Hematopoietic multipotent progenitor cell treated with erythropoietin and hydrocortisone succinate and interleukin-3 and kit ligand, for 15 days (in vitro differentiated cells): Measurements from ENCODE around the gene MIB2.

Experiments
- DNase-seq: peaks from one replicate; pipeline ENCODE4 v3.0.0-alpha.2; 2015; ENCODE audit warnings: low spot score

Gene MIB2

DNA sequence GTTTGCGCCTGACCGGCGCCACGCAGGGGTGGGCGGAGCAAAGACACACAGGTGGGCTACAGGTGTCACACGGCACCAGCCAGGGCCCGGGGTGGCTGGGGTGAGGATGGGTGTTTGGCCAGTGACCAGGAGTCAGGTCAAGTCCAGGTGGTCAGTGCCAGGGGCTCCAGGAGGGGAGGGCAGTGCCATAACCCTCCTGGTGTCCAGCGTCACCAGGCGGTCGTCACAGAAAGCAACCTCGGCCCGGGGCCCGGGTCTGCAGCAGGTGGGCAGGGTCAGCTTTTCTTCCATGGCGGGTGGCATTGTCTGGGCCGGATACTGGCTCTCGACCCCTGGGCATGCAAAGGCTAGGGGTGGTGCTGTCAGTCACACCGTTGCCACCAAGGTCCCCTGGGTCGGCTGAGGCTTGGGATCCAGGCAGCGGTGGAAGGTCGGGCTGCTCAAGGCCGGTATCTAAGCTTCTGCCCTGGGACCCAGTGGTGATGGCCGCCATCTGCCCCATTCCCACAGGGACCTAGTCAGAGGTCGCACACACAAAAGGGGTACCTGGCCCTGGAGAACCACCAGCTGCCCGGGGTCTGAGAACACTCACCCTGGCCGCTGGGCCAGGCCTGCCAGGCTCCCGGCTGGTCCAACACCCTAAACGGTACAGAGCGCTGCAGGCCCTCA lies 17.1 kb upstream of the MIB2 start:
- DNase-seq, result no peak

DNA sequence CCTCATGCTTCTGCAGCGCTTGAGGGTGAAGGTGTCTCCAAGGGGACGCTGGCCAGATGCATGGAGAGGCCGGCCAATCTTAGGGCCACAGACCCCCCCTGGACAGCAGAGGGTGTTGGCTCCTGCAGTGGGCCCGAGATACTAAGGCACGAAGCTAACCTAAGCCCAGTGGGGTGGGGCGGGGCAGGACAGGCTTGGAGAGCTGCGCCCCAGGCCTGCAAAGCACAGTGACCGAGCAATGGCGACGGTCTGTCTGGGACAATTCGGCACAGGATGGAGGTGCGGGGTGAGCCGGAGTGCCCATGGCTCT lies 16.6 kb upstream of the MIB2 start:
- no peak for DNase-seq

DNA sequence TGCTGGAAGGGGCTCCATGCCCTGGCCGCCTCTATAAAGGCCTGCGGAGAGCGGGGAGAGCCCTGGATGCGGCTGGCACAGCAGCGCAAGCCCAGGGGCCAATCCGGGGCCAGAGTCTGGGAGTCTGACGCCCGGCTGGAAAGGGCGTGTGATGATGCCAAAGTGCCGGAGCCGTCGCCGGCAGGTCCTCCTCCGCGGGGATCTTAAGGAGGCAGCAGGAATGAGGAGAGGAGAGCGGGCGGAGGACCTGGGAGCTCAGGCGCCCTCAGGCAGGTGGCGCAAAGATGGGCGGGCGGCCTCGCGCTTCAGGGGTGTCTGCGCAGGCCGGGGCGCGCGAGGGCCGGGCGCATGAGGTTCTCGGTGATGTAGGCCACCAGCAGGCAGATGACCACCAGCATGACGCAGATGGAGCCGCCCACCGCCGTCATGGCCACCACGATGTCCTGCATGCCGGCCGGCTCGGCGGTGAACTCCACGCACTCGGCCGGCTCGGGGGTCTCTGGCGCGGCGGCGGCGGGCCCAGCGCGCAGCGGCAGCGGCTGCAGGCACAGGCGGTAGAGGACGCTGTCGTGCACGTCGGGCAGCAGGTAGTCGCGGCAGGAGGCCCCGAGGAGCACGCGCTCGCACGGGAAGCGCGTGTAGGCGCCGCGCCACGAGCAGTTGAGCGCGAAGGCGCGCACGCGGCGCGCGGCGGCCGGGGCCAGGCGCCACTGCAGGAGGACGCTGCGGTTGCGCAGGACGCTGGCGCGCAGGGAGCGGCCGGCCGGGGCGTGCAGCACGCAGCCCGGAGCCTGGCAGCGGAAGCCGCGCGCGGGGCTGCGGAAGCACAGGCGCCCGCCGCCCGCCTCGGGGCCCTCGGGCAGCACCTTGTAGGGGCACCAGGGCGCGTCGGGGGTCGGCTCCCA lies 16.0 kb upstream of the MIB2 start:
- no peak for DNase-seq

DNA sequence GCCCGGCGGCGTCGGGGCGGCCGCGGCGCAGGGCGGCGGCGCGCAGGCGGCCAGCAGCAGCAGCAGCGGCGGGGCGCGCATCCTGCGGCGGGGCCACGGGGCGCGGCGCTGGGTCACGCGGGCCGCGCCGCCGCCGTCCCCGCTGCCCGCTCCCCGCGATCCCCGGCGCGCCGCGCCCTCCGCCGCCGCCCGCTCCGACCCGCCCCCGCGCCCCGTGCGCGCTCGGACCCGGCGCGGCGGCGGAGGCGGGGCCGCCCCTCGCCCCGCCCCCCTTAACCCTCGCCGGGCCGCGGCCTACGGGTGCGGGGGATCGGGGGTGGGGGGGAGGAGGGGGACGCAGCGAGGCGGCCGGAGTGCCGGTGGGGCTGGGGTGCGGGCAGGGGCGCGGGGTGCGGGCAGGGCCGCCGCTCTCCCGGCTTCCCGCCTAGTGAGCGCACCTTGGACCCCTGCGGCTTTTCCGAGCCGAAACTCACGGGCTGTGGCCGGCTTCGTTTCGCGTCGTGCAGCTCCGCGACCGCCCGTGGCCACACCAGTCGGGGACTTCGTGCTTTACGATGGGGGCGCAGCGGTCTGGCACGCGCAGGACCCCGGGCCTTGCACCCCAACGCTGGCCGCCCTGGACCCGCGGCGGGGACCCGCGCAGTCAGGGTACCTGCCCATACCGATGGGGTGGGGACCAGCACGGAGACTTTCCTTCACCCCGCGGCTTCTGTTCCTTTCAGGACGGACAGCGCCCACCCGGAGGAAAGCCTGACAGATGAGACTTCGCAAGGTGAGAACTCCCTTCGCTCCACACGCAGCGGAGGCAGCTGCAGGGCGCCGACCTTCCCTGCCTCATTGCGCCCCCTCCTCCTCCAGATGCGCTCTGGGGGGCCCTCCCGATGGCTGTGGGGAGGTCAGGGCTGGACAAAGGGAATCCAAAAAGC lies 15.1 kb upstream of the MIB2 start, which contains the start of gene FNDC10:
FNDC10 (minus strand) TSS at position 201 of the 926 bp plus-strand sequence; CDS start at position 81, 120 bp downstream.
- no peak for DNase-seq

DNA sequence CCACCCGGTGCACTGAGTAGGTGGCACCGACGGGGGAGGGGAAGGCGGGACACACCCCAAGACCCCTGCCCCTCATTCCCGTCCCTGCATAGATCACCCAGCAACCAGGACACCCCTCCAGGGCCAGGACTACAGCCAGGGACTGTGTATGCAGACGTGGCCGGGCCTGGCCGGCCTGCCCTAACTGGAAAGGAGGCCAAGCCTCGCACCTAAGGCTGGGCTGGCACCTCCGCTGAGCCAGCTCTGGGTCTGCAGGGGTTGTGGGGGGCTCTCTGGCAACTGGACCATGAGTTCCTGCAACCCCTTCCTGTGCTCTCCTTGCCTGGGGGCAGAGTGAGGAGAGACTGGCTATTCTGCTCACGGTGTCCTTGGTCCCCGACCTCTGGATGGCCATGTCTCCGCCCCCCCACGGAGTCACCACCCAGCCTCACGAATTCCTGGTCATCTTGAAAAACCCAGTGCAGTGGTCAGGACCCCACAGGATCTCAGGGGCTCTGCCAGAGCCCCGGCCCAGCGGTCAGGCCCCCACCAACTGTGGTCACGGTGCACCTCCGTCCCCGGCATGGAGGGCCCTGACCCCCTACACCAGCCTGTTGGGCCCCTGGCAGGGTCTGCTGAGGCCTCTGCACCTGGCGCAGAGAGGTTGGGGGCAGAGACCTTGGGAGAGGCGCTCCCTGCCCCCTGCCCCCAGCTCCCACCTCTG lies 14.3 kb upstream of the MIB2 start:
- no peak for DNase-seq

DNA sequence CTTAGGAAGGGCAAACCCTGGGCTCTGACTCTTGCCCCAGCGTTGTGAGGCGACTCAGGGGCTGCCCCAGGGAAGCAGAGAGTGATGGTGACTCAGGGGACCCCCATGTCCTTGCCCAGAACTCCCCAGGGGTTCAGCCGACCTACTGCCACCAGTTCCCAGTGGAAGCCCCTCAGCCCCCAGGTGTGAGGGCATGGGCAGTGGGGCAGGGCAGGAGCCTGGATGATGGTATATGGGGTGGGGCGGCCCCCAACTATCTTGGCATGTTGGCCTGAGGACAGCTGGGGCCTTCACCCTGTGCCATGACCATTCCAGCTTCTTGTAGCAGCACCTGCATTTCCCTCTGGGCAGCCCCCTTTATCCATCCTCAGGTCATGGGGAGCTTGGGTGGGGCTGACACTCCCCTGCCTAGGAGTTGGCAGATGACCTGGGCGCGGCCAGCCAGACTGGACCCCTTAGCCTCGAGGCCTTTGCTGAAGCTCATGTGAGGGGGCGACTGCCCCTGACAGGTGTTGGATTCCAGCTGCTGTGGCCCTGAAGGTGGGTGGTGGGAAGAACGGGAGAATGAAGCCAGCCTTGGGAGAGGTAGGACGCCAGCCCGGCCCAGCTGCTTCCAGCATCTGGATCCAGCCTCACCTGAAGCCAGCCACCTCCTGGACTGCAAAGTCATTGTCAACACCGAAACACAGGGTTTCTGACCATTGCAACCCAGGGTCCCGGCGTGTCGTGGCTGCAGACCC lies 13.6 kb upstream of the MIB2 start:
- DNase-seq, result no peak

DNA sequence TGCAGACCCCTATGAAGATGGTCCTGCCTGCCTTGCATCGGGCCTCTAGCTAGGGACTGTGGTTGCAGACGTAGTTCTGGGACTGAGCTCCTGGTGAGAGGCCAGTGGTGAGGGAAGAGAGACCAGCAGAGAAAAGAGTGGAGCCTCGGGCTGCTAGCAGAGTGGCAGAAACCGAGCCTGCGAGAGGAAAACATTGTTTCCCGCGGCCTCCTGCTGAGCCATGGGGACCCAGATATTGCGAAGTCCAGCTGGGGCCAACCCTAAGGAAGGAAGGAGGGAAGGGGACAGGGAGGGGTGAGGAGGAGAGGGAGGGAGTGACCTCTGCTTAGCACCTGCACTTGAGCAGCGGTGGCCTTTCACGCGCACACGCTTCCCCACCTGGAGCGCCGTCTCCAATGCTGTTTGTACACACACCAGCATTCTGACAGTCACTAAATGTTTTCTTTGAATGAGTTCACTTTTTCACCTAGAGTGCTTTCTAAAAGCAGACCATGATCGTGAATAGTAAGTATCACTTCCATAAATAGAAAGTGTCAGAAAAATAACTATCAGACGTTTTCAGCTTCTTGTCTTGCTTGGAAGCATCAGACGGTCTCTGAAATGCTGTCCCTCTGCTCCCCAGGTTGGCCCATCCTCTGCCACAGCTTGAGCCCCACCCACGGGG lies 12.9 kb upstream of the MIB2 start:
- no peak for DNase-seq

DNA sequence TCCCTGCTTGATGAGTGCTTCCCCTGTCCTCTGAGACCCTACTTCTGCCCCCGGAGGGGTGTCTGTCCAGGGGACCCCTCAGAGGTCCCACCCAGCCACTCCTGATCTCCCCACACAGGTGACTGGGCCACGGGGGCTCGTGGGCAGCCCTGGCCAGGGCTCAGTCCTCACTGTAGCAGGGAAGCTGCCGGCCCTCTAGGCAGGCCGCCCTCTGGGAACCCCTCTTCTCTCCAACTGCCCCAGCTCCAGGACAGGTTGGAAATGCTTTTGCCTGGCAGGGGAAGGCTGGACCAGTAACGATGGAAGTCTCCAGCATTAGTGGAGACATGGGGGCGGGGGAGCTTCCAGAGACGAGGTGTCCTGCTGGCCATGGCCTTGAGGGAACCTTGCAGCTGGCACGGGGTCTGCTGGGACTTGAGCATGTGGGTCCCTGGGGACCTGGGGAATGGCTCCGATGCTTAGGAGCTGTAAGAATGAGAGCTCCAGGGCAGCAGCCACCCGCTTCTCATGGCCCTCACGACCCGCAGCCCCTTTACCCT lies 12.3 kb upstream of the MIB2 start:
- no peak for DNase-seq

DNA sequence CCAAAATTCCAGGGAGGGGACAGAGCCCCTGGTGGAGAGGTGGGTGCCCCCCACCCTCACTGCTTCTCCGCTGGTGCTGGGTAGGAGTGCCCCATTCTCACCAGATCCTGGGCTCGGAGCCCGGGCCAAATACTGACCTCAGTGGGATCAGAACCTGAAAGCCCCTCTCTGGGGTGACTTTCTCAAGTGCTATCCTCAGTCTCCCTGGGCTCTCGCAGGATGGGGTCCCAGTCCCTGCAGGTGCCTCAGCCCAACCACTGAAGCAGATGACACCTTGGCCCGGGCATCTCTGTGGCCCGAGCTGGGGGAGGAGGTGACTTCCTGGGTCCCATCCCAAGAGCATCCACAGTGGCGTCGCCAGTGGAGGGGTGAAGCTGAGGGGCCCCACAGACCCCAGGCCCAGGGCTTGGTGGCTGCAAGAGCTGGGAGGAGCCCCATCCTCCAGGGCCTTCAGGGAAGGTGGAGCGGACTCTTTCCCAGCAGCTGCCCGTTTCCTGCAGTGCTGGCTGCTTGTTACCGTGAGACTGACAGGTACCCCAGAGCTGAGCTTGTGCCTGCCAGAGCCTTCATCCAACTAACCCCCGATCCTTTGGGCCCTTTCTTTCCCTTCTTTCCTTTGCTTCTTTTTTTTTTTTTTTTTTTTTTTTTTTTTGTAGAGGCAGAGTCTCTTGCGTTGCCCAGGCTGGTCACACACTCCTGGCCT lies 11.5 kb upstream of the MIB2 start:
- no peak for DNase-seq

DNA sequence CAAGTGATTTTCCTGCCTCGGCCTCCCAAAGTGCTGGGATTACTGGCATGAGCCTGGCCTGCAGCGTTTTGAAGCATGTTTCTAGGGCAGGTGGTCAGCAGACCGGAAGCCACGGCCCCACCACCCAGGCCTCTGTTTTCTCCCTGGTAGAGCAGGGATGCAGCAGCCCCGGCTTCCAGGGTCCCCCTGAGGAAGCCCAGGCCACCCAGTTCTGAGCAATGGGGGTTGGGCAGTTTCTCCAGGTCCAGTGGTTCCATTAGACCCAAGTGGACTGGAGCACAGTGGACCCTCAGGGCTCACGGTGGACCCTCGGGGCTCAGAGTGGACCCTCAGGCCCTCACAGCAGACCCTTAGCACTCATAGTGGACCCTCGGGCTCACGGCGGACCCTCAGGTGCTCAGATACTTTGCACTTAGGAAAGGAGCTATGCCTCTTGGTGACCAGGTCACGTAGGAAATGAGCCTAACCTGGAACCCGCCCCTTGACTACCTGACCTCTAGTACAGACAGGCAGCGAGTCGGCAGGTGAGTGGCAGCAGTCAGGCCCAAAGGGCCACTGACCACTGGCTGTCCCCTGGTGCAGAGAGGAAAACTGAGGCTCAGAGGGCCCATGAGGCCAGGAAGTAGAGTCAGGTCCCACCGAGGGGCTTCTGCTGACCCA lies 10.8 kb upstream of the MIB2 start:
- no peak for DNase-seq

DNA sequence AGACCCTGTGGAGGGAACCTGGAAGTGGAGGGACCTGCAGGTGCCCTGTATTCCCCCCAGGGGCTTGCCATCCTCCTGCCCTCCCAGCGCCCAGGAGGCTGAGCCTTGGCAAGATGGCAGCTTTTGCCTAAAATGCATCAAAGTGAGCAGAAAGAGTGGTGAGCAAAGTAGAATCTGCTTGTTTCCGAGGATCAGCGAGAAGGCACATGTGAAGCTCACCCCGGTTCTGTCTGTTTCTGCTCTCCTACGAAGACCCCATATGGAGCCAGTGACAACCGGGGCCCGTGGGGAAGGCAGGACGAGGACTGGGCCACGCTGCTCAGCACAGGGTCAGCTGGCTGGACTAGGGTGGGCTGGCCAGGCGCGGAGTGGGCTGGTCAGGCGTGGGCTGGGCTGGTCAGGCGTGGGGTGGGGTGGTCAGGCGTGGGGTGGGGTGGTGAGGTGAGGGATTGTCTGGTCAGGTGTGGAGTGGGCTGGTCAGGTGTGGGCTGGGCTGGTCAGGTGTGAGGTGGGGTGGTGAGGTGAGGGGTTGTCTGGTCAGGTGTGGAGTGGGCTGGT lies 10.2 kb upstream of the MIB2 start:
- no peak for DNase-seq

DNA sequence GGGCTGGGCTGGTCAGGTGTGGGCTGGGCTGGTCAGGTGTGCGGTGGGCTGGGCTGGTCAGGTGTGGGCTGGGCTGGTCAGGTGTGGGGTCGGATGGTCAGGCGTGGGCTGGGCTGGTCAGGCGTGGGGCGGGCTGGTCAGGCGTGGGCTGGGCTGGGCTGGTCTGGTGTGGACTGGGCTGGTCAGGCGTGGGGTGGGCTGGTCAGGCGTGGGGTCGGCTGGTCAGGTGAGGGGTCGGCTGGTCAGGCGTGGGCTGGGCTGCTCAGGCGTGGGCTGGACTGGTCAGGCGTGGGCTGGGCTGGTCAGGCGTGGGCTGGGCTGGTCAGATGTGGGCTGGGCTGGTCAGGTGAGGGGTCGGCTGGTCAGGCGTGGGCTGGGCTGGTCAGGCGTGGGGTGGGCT lies 9.6 kb upstream of the MIB2 start:
- DNase-seq, result no peak

DNA sequence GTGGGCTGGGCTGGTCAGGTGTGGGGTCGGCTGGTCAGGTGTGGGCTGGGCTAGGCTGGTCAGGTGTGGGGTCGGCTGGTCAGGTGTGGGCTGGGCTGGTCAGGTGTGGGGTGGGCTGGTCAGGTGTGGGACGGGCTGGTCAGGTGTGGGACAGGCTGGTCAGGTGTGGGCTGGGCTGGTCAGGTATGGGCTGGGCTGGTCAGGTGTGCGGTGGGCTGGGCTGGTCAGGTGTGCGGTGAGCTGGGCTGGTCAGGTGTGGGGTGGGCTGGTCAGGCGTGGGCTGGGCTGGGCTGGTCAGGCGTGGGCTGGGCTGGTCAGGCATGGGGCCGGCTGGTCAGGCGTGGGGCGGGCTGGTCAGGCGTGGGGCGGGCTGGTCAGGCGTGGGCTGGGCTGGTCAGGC lies 9.1 kb upstream of the MIB2 start:
- DNase-seq, result no peak

DNA sequence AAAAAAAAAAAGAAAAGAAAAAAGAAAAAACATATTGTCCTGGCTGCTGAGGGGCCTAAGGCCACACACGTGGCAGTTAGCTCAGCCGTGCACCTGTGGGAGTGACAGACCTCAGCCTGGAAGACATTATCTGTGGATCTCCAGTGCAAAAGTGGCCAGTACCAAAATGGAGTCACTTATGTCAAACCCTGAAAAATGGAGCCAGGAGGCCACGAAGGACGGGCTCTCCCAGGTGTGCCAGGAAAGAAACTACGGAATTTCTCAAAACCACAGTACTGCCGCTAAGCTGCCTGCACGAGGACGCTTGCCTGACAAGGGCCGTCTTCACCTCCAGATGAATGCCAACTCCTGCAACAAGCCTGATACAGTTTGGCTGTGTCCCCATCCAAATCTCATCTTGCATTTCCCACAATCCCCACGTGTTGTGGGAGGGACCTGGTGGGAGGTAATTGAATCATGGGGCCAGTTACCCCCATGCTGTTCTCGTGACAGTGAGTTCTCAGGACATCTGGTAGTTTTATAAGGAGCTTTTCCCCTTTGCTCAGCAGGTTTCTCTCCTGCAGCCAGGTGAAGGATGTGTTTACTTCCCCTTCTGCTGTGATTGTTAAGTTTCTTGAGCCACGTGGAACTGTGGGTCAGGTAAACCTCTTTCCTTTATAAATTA lies 5.3 kb upstream of the MIB2 start:
- no peak for DNase-seq

DNA sequence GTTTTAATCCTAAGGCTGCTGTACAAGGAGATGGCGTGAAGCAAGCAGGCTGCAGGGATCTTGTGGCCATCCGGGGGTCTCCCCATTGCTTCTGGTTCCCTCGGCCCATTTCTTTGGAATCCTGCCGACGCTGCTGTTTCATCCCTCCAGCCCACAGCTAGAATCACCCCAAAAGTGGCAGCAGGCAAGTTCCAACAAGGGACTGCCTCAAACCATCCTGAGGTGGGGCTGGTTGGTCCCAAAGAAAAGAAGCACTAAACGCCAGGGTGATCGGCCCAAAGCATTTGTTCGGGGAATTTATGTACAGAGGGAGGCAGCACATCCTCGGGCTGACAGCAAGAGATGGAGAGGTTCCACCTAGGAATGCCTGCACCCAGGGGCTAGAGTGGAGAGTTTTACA lies 4.5 kb upstream of the MIB2 start:
- no peak for DNase-seq

DNA sequence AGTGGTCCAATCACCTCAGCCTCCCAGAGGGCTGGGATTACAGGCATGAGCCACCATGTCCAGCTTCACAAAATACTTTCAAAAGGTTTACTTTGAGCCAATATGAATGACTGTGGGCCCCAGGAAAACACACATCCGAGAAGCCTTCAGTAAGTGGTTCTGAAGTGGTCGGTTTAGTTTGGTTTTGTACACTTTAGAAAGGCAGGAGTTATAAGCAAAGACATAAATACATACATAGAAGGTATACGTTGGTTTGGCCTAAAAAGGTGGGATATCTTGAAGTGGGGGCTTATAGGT lies 3.2 kb upstream of the MIB2 start:
- DNase-seq, result no peak

DNA sequence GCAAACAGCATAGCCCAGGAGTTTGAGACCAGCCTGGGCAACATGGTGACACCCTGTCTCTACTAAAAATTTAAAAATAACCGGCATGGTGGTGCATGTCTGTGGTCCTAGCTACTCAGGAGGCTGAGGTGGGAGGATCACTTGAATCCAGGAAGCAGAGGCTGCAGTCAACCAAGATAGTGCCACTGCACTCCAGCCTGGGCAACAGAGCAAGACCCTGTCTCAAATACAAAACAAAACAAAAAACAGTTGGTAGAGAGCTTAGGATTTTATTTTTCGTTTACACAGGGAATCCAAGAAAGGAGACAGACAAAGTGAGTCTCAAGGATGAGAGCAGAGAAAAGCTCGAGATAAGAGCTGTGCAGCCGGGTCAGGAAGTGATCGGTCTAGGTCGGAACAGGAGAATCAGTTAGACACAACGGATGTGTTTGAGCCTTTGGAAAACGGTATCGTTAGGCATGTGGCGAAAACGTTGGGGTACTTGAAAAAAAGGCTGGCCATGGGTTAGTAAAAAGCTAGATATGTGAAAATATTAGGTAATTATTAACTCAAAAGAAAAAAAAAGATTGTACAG lies 1.7 kb upstream of the MIB2 start:
- no peak for DNase-seq
